Gastroesophageal sphincter (tissue), 3 donors: ENCODE measurements around the gene MYL10.

ENCODE experiments used
- CTCF ChIP-seq, 4 experiments: fragments of 200-600 bp in 2 of 4; fragments of 450-650 bp in 2 of 4; sonication (generic) in 1 of 4; IDR thresholded peaks; one replicate each; pipeline ENCODE4 v1.5.1; 2017 to 2019; ENCODE audit warnings: antibody characterized with exemption in 4 of 4, mild to moderate bottlenecking in 2 of 4, moderate library complexity in 2 of 4
- POLR2A ChIP-seq, 2 donors: fragments of 450-650 bp; IDR thresholded peaks; one replicate each; pipeline ENCODE4 v1.6.1; 2017; ENCODE audit warnings: antibody characterized with exemption in 2 of 2, mild to moderate bottlenecking in 2 of 2, moderate library complexity in 1 of 2
- POLR2AphosphoS5 ChIP-seq: sonication (generic); formaldehyde crosslinking; IDR thresholded peaks from one replicate; pipeline ENCODE4 v1.6.1; 2017; ENCODE audit warnings: antibody characterized with exemption

DNA sequence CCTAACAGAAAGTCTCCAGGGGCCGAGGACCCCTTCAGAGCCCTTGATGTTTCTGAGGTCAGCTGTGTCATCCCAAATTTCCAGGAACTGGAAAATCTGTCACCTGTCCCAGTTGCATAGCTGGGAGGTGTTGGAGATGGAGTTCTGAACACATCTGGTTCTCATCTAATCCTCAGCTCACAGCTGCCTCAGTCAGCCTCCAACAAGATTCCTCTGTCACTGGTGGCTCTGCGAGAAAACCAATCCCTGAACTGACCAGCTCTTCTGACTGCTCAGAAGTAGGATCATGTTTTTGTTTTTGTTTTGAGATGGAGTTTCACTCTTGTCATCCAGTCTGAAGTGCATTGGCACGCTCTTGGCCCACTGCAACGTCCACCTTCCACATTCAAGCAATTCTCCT lies 37.6 kb upstream of the MYL10 start:
- no peak for TF ChIP-seq CTCF (IDR thresholded peaks at IDR 0.05)
- no peak for TF ChIP-seq POLR2A (IDR thresholded peaks at IDR 0.05)
- no peak for TF ChIP-seq POLR2AphosphoS5
